HL-60 (cell line): Measurements from ENCODE around the gene LRP5.

Source experiments
- DNase-seq, 2 experiments: peaks; one replicate each; pipeline ENCODE4 v3.0.0-alpha.2; 2010 to 2020; ENCODE audit warnings: low read depth in 1 of 2, low spot score in 1 of 2
- H3K27ac ChIP-seq: fragments of 250-450 bp; sonication (Bioruptor Pico); replicated peaks from 2 replicates; pipeline ENCODE4 v1.5.1; 2020; ENCODE audit warnings: mild to moderate bottlenecking, moderate library complexity
- H3K27me3 ChIP-seq: fragments of 250-450 bp; sonication (Bioruptor Pico); 2 replicates; pipeline ENCODE4 v1.5.1; 2021; ENCODE audit warnings: mild to moderate bottlenecking, moderate library complexity; ENCODE audit not compliant: insufficient read depth, poor library complexity, severe bottlenecking
- H3K4me3 ChIP-seq: replicated peaks from 2 replicates; pipeline ENCODE4 v1.5.1; 2011; ENCODE audit warnings: mild to moderate bottlenecking, control low read depth, low read length; ENCODE audit not compliant: insufficient read depth
- CTCF ChIP-seq: IDR thresholded peaks from one replicate; pipeline ENCODE4 v1.5.1; 2011; ENCODE audit warnings: low read length, control low read depth, inconsistent platforms; ENCODE audit not compliant: insufficient read depth
- GABPA ChIP-seq: IDR thresholded peaks from 2 replicates; pipeline ENCODE4 v1.6.1; 2012; ENCODE audit warnings: low read depth
- POLR2AphosphoS5 ChIP-seq: IDR thresholded peaks from 2 replicates; pipeline ENCODE4 v1.6.1; 2012; ENCODE audit warnings: low read depth
- REST ChIP-seq: IDR thresholded peaks from 2 replicates; pipeline ENCODE4 v1.6.1; 2012; ENCODE audit warnings: low read depth; ENCODE audit not compliant: insufficient replicate concordance
- SPI1 ChIP-seq: IDR thresholded peaks from 2 replicates; pipeline ENCODE4 v1.6.1; 2012; ENCODE audit warnings: low read depth, mild to moderate bottlenecking, borderline replicate concordance

LRP5 gene

GRCh38 chr11:68424101-68424632 is 111.8 kb downstream of the LRP5 start:
- Histone ChIP-seq H3K27ac (no peak overlapping the region), H3K27me3 (no peaks in the 10 kb centered on the region), H3K4me3 (no peak overlapping the region)
- DNase-seq: no peak
- TF ChIP-seq REST (no peak), GABPA (no peak), CTCF (no peak), SPI1 (no peak), POLR2AphosphoS5 (no peak)

- DNase-seq: no peak
- Histone ChIP-seq H3K27me3 (no peaks in the 10 kb centered on the region), H3K4me3 (no peak overlapping the region), H3K27ac (no peak overlapping the region)
- TF ChIP-seq REST (no peak), POLR2AphosphoS5 (no peak)
These were observed 112.8 kb downstream of the LRP5 start for GRCh38 chr11:68424981-68425865.

GRCh38 chr11:68425866-68426380 is 113.5 kb downstream of the LRP5 start:
- H3K4me3 ChIP-seq: no peak overlapping the region
- H3K27me3 ChIP-seq: no peaks in the 10 kb centered on the region
- TF ChIP-seq POLR2AphosphoS5 (no peak), CTCF (no peak)
- no peak overlapping the region for H3K27ac ChIP-seq
- DNase-seq: no peak

GRCh38 chr11:68429661-68430060 is 117.3 kb downstream of the LRP5 start:
- DNase-seq: no peak
- no peak overlapping the region for H3K4me3 ChIP-seq
- no peaks in the 10 kb centered on the region for H3K27me3 ChIP-seq
- no peak overlapping the region for H3K27ac ChIP-seq
- TF ChIP-seq CTCF (no peak), SPI1 (no peak), POLR2AphosphoS5 (no peak), REST (no peak), GABPA (no peak)
